K562 (cell line): ENCODE measurements around the gene ITPRIPL2. TPM values are rescaled to one million over a fixed set of nuclear protein-coding genes. Genes with fewer than 3 reads are reported as not detected.
A peak's percentile ranks its signal among the peaks of the same experiment; 100 is the strongest.

Experiments
- CREB1 ChIP-seq, 2 experiments: sonication (generic) in 1 of 2; formaldehyde crosslinking in 1 of 2; IDR thresholded peaks; 2 replicates each; pipeline versions ENCODE4 v1.6.1 to v1.8.0; 2012 to 2022; ENCODE audit warnings: inconsistent platforms in 1 of 2, mild to moderate bottlenecking in 1 of 2, missing genetic modification reagents in 1 of 2, moderate library complexity in 1 of 2
- ELF4 ChIP-seq: fragments of 450-650 bp; formaldehyde crosslinking; IDR thresholded peaks from 2 replicates; pipeline ENCODE4 v1.4.0; 2022; ENCODE audit warnings: missing genetic modification characterization
- GABPA ChIP-seq: fragments of 200-800 bp; sonication (Bioruptor generic); conservative IDR thresholded peaks from 2 replicates; pipeline ENCODE4 v1.6.1; 2016; ENCODE audit warnings: low read depth, missing genetic modification characterization, missing compliant biosample characterization
- HNRNPLL ChIP-seq: fragments of 200-400 bp; formaldehyde crosslinking; IDR thresholded peaks from 2 replicates; pipeline ENCODE4 v1.6.1; 2017; ENCODE audit warnings: low read length, low read depth, mild to moderate bottlenecking; ENCODE audit not compliant: poor library complexity, severe bottlenecking
- IFI16 ChIP-seq: fragments of 250-450 bp; sonication (Bioruptor Pico); IDR thresholded peaks from 2 replicates; pipeline ENCODE4 v2.1.2; 2022; ENCODE audit warnings: mild to moderate bottlenecking, inconsistent platforms
- JUNB ChIP-seq: fragments of 450-650 bp; formaldehyde crosslinking; conservative IDR thresholded peaks from 2 replicates; pipeline ENCODE4 v1.4.0; 2020; ENCODE audit warnings: mild to moderate bottlenecking
- KDM1A ChIP-seq, 2 experiments: fragments of 450-650 bp; IDR thresholded peaks; 2 replicates each; pipeline ENCODE4 v1.6.1; 2016; ENCODE audit warnings: mild to moderate bottlenecking in 2 of 2
- NCOA2 ChIP-seq, 2 experiments: fragments of 450-650 bp; IDR thresholded peaks; 2 replicates each; pipeline ENCODE4 v1.6.1; 2018; ENCODE audit warnings: mild to moderate bottlenecking in 2 of 2, moderate library complexity in 1 of 2; ENCODE audit not compliant: partially characterized antibody in 2 of 2
- NFIC ChIP-seq: fragments of 450-650 bp; IDR thresholded peaks from 2 replicates; pipeline ENCODE4 v1.6.1; 2017; ENCODE audit warnings: mild to moderate bottlenecking, inconsistent platforms
- PYGO2 ChIP-seq: fragments of 450-650 bp; IDR thresholded peaks from 2 replicates; pipeline ENCODE4 v1.6.1; 2016; ENCODE audit warnings: mild to moderate bottlenecking, missing genetic modification characterization, moderate library complexity, missing compliant biosample characterization
- ZBTB1 ChIP-seq: sonication (generic); formaldehyde crosslinking; IDR thresholded peaks from 2 replicates; pipeline ENCODE4 v1.8.1; 2023; ENCODE audit warnings: missing genetic modification reagents, low read depth, mild to moderate bottlenecking, borderline replicate concordance
- ZNF445 ChIP-seq: fragments of 250-450 bp; sonication (Bioruptor Pico); IDR thresholded peaks from 2 replicates; pipeline ENCODE4 v1.4.0; 2020; ENCODE audit warnings: low read depth, mild to moderate bottlenecking, moderate library complexity
- ZNF785 ChIP-seq: fragments of 250-450 bp; sonication (Bioruptor Pico); IDR thresholded peaks from 2 replicates; pipeline ENCODE4 v1.4.0; 2020; ENCODE audit warnings: mild to moderate bottlenecking
- polyA plus RNA-seq, 8 experiments: library from polyadenylated mRNA; depleted of rRNA in 4 of 8; stranded (reverse) in 5 of 8; unstranded in 3 of 8; fragments of >200 nt; fragmentation: Nextera tagmentation in 2 of 8; fragmentation: Illumina TruSeq in 1 of 8; extraction: Ambion mirVana in 2 of 8; extraction: Trizol in 1 of 8; gene quantifications; 2 replicates each; pipeline versions ENCODE4 v1.2.1 to v1.2.3, GENCODE V29; 2011 to 2014; ENCODE audit warnings: inconsistent platforms in 1 of 8, missing spikeins in 1 of 8
- total RNA-seq, 7 experiments: library from RNA; depleted of rRNA in 6 of 7; stranded (reverse); fragments of >200 nt in 6 of 7; fragmentation: Illumina TruSeq in 2 of 7; extraction: Trizol in 2 of 7; gene quantifications; 2 replicates each; pipeline versions ENCODE4 v1.2.1 to v1.2.3, GENCODE V29; 2011 to 2021; ENCODE audit warnings: low replicate concordance in 1 of 7
- TF ChIP-seq, protein P1 (sequence below): fragments of 150-350 bp; IDR thresholded peaks from 2 replicates; pipeline ENCODE4 v1.6.1; 2014; ENCODE audit warnings: low read depth, mild to moderate bottlenecking, low read length, borderline replicate concordance
- TF ChIP-seq, protein P2 (sequence below), 3 experiments: IDR thresholded peaks in 2 of 3; conservative IDR thresholded peaks in 1 of 3; 2 replicates each; pipeline ENCODE4 v1.5.1; 2011 to 2012; ENCODE audit warnings: low read length in 3 of 3, mild to moderate bottlenecking in 3 of 3, control low read depth in 2 of 3, improper control_type of control experiment in 1 of 3, inconsistent platforms in 1 of 3, low read depth in 1 of 3, mixed read lengths in 1 of 3, moderate library complexity in 1 of 3; ENCODE audit not compliant: insufficient read depth in 2 of 3
- TF ChIP-seq, protein P3 (sequence below): sonication (generic); formaldehyde crosslinking; IDR thresholded peaks from 2 replicates; pipeline ENCODE4 v1.8.1; 2023; ENCODE audit warnings: missing genetic modification reagents, mild to moderate bottlenecking, borderline replicate concordance

Gene ITPRIPL2
- total and polyA plus RNA-seq, 9 of the 15 experiments (the other 6 are each of a cell fraction or from before 2014, with no cell fraction given), result 0.04 to 2.2 (median 0.58) TPM

DNA sequence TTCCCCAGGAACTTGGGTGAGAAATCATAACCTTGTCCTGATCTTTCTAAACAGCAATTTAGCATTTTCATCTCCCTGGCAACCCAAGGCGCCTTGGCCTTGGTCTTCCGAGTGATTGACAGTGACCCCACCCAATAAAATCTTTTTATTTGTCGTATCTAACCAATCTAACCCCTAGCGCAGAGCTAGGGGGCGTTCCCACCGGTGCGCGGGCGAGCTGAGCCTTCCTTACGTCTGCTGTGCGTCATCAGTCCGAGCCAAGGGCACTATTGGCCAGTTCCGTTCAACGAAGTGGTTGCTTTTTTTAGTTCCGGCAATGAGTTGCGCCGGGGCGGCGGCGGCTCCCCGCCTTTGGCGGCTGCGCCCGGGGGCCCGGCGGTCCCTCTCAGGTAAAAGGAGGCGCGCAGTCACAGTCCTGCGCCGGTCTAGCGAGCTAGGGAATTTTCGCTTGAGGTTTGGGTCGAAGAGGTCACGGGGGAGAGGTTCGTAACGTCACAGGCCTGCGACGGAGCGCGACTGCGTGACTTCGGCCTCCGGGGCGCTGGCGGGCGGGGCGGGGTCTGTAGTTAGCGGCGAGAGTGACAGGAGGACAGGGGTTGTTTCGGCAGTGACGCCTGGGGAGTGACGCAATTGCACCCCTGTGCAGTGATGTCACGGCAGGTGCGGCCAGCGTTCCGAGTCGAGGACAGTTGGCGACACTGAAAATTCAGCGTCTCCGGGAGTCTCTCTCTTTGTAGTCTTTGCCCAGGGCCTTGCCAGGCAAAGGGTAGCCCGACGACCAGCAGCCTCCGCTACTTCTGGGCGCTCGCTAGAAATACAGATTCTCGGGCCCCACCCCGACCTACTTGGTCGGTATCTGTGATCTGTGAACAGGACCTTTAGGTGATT lies 46.2 kb upstream of the ITPRIPL2 start, which contains the start of gene COQ7 (continued):
- TF ChIP-seq, protein P1, sequence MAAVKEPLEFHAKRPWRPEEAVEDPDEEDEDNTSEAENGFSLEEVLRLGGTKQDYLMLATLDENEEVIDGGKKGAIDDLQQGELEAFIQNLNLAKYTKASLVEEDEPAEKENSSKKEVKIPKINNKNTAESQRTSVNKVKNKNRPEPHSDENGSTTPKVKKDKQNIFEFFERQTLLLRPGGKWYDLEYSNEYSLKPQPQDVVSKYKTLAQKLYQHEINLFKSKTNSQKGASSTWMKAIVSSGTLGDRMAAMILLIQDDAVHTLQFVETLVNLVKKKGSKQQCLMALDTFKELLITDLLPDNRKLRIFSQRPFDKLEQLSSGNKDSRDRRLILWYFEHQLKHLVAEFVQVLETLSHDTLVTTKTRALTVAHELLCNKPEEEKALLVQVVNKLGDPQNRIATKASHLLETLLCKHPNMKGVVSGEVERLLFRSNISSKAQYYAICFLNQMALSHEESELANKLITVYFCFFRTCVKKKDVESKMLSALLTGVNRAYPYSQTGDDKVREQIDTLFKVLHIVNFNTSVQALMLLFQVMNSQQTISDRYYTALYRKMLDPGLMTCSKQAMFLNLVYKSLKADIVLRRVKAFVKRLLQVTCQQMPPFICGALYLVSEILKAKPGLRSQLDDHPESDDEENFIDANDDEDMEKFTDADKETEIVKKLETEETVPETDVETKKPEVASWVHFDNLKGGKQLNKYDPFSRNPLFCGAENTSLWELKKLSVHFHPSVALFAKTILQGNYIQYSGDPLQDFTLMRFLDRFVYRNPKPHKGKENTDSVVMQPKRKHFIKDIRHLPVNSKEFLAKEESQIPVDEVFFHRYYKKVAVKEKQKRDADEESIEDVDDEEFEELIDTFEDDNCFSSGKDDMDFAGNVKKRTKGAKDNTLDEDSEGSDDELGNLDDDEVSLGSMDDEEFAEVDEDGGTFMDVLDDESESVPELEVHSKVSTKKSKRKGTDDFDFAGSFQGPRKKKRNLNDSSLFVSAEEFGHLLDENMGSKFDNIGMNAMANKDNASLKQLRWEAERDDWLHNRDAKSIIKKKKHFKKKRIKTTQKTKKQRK, result no peak
- TF ChIP-seq HNRNPLL, result peak; percentile 70
- no peak for TF ChIP-seq NFIC
- TF ChIP-seq ZBTB1 (CRISPR knock-in tag), result no peak
- TF ChIP-seq CREB1 (IDR thresholded peaks at IDR 0.05), result peak; percentile 98
- peak; percentile 99 for TF ChIP-seq CREB1 (CRISPR knock-in tag; IDR thresholded peaks at IDR 0.05)
- TF ChIP-seq GABPA (tag), result peak; percentile 89
- TF ChIP-seq ZNF445 (CRISPR knock-in tag), result 0 out of 2 replicates have a peak, but pooled peaks have one; percentile 26
- TF ChIP-seq JUNB (CRISPR knock-in tag), result peak; percentile 9; the same call in 1 of the 2 replicates
- TF ChIP-seq ELF4 (CRISPR knock-in tag), result no peak
- TF ChIP-seq, protein P2, sequence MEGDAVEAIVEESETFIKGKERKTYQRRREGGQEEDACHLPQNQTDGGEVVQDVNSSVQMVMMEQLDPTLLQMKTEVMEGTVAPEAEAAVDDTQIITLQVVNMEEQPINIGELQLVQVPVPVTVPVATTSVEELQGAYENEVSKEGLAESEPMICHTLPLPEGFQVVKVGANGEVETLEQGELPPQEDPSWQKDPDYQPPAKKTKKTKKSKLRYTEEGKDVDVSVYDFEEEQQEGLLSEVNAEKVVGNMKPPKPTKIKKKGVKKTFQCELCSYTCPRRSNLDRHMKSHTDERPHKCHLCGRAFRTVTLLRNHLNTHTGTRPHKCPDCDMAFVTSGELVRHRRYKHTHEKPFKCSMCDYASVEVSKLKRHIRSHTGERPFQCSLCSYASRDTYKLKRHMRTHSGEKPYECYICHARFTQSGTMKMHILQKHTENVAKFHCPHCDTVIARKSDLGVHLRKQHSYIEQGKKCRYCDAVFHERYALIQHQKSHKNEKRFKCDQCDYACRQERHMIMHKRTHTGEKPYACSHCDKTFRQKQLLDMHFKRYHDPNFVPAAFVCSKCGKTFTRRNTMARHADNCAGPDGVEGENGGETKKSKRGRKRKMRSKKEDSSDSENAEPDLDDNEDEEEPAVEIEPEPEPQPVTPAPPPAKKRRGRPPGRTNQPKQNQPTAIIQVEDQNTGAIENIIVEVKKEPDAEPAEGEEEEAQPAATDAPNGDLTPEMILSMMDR (IDR thresholded peaks at IDR 0.05 in 2 of 3, conservative IDR thresholded peaks at IDR 0.05 in 1 of 3; ENCODE audit: insufficient read depth in 2 of 3, low read depth in 1 of 3, low read length in 3 of 3), result peak in 1 of 3 experiments; percentile 2; a peak in 1 of 6 replicates
- TF ChIP-seq IFI16, result no peak
- TF ChIP-seq, protein P3, sequence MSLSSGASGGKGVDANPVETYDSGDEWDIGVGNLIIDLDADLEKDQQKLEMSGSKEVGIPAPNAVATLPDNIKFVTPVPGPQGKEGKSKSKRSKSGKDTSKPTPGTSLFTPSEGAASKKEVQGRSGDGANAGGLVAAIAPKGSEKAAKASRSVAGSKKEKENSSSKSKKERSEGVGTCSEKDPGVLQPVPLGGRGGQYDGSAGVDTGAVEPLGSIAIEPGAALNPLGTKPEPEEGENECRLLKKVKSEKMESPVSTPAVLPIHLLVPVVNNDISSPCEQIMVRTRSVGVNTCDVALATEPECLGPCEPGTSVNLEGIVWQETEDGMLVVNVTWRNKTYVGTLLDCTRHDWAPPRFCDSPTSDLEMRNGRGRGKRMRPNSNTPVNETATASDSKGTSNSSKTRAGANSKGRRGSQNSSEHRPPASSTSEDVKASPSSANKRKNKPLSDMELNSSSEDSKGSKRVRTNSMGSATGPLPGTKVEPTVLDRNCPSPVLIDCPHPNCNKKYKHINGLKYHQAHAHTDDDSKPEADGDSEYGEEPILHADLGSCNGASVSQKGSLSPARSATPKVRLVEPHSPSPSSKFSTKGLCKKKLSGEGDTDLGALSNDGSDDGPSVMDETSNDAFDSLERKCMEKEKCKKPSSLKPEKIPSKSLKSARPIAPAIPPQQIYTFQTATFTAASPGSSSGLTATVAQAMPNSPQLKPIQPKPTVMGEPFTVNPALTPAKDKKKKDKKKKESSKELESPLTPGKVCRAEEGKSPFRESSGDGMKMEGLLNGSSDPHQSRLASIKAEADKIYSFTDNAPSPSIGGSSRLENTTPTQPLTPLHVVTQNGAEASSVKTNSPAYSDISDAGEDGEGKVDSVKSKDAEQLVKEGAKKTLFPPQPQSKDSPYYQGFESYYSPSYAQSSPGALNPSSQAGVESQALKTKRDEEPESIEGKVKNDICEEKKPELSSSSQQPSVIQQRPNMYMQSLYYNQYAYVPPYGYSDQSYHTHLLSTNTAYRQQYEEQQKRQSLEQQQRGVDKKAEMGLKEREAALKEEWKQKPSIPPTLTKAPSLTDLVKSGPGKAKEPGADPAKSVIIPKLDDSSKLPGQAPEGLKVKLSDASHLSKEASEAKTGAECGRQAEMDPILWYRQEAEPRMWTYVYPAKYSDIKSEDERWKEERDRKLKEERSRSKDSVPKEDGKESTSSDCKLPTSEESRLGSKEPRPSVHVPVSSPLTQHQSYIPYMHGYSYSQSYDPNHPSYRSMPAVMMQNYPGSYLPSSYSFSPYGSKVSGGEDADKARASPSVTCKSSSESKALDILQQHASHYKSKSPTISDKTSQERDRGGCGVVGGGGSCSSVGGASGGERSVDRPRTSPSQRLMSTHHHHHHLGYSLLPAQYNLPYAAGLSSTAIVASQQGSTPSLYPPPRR (CRISPR knock-in tag), result no peak
- TF ChIP-seq PYGO2 (tag), result no peak
- TF ChIP-seq ZNF785, result no peak
- no peak for TF ChIP-seq NCOA2 (IDR thresholded peaks at IDR 0.05; ENCODE audit: partially characterized antibody in 2 of 2)
- TF ChIP-seq KDM1A (IDR thresholded peaks at IDR 0.05), result peak; percentile 53 to 66; a peak in 1 of 4 replicates
